ENCODE results near the gene CENPP.

Gene CENPP

GRCh38 chr9:92360083-92360482 is 34.3 kb downstream of the CENPP start:
- TF ChIP-seq, protein P1, sequence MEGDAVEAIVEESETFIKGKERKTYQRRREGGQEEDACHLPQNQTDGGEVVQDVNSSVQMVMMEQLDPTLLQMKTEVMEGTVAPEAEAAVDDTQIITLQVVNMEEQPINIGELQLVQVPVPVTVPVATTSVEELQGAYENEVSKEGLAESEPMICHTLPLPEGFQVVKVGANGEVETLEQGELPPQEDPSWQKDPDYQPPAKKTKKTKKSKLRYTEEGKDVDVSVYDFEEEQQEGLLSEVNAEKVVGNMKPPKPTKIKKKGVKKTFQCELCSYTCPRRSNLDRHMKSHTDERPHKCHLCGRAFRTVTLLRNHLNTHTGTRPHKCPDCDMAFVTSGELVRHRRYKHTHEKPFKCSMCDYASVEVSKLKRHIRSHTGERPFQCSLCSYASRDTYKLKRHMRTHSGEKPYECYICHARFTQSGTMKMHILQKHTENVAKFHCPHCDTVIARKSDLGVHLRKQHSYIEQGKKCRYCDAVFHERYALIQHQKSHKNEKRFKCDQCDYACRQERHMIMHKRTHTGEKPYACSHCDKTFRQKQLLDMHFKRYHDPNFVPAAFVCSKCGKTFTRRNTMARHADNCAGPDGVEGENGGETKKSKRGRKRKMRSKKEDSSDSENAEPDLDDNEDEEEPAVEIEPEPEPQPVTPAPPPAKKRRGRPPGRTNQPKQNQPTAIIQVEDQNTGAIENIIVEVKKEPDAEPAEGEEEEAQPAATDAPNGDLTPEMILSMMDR (IDR thresholded peaks at IDR 0.05) = no peak
- Histone ChIP-seq H3K36me3 (ENCODE audit: control insufficient read depth, insufficient read depth, low read length) (no peaks in the 10 kb centered on the region), H3K4me2 (ENCODE audit: low read length) (no peak overlapping the region), H3K9ac (no peak overlapping the region), H3K27ac (no peak overlapping the region), H3K4me1 (no peaks in the 10 kb centered on the region), H3K4me3 (ENCODE audit: low read depth, low read length) (no peak overlapping the region), H3K27me3 (ENCODE audit: control insufficient read depth, insufficient read depth, low read length) (no peaks in the 10 kb centered on the region), H3K79me2 (no peaks in the 10 kb centered on the region), H2AFZ (no peak overlapping the region), H3K9me3 (ENCODE audit: control insufficient read depth, low read length) (no peaks in the 10 kb centered on the region)

- TF ChIP-seq, protein P1 (IDR thresholded peaks at IDR 0.05) = no peak
- H3K4me1 ChIP-seq = no peaks in the 10 kb centered on the region
- no peaks in the 10 kb centered on the region for H3K9me3 ChIP-seq (ENCODE audit: control insufficient read depth, low read length)
- no peaks in the 10 kb centered on the region for H3K36me3 ChIP-seq (ENCODE audit: control insufficient read depth, insufficient read depth, low read length)
- no peak overlapping the region for H3K4me2 ChIP-seq (ENCODE audit: low read length)
- H3K27ac ChIP-seq = no peak overlapping the region
- H3K79me2 ChIP-seq = no peaks in the 10 kb centered on the region
- no peak overlapping the region for H3K9ac ChIP-seq
- H2AFZ ChIP-seq = no peak overlapping the region
- no peak overlapping the region for H3K4me3 ChIP-seq (ENCODE audit: low read depth, low read length)
- no peaks in the 10 kb centered on the region for H3K27me3 ChIP-seq (ENCODE audit: control insufficient read depth, insufficient read depth, low read length)
These were observed 43.3 kb downstream of the CENPP start for GRCh38 chr9:92369075-92369474.

DNA sequence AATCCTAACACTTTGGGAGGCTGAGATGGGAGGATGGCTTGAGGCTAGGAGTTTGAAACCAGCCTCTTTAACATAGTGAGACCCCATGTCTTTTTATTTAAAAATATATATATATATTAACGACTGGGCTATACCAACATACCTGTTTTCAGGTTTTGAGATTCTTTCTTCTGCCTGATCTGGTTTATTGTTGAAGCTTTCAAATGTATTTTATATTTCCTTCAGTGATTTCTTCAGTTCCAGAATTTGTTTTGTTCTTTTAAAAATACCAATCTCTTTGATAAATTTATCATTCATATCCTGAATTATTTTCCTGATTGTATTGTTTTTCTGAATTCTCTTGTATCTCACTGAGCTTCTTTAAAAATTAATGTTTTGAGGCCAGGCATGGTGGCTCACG is 47.4 kb downstream of the CENPP start:
- H3K4me1 ChIP-seq = no peaks in the 10 kb centered on the region
- H3K27ac ChIP-seq = no peak overlapping the region
- H2AFZ ChIP-seq = no peak overlapping the region
- no peaks in the 10 kb centered on the region for H3K36me3 ChIP-seq (ENCODE audit: control insufficient read depth, insufficient read depth, low read length)
- no peaks in the 10 kb centered on the region for H3K9me3 ChIP-seq (ENCODE audit: control insufficient read depth, low read length)
- H3K27me3 ChIP-seq (ENCODE audit: control insufficient read depth, insufficient read depth, low read length) = no peaks in the 10 kb centered on the region
- TF ChIP-seq, protein P1 (IDR thresholded peaks at IDR 0.05) = no peak
- no peaks in the 10 kb centered on the region for H3K79me2 ChIP-seq
- H3K4me2 ChIP-seq (ENCODE audit: low read length) = no peak overlapping the region
- H3K4me3 ChIP-seq (ENCODE audit: low read depth, low read length) = no peak overlapping the region
- H3K9ac ChIP-seq = no peak overlapping the region

- no peaks in the 10 kb centered on the region for H3K36me3 ChIP-seq (ENCODE audit: control insufficient read depth, insufficient read depth, low read length)
These were observed 52.1 kb downstream of the CENPP start for GRCh38 chr9:92377876-92378275.

More at GRCh38 chr9:92377876-92378275, 52.1 kb downstream of the CENPP start:
- Histone ChIP-seq H3K9me3 (ENCODE audit: control insufficient read depth, low read length) (no peaks in the 10 kb centered on the region), H3K9ac (no peak overlapping the region), H3K79me2 (no peaks in the 10 kb centered on the region), H2AFZ (no peak overlapping the region), H3K4me2 (ENCODE audit: low read length) (no peak overlapping the region), H3K27ac (no peak overlapping the region), H3K4me1 (no peaks in the 10 kb centered on the region), H3K4me3 (ENCODE audit: low read depth, low read length) (no peak overlapping the region), H3K27me3 (ENCODE audit: control insufficient read depth, insufficient read depth, low read length) (no peaks in the 10 kb centered on the region)
- TF ChIP-seq, protein P1 (IDR thresholded peaks at IDR 0.05) = no peak
